ENCODE data around the gene PRRG4. TPM values are rescaled to one million over a fixed set of nuclear protein-coding genes. Genes with fewer than 3 reads are reported as not detected.

PRRG4 gene
- total RNA-seq, 2 donors from 2014 or later: 2.9 to 3.7 TPM

- H3K4me3 Mint-ChIP-seq: peak overlapping the region; percentile 96
- H3K9me3 Mint-ChIP-seq: peaks cover 10% of the 10 kb centered on the region
- WGBS, 2 experiments (ENCODE audit: insufficient coverage in 1 of 2, insufficient read length in 1 of 2): 0% methylated on average over 12 to 14 of the region's 14 CpGs
- H3K36me3 Mint-ChIP-seq (ENCODE audit: low read depth): peaks cover 9% of the 10 kb centered on the region
- Histone ChIP-seq H3K27me3 (ENCODE audit: control insufficient read depth, insufficient read depth, low read length, poor library complexity, severe bottlenecking) (peaks cover 19% of the 10 kb centered on the region), H3K27ac (ENCODE audit: low read depth, low read length) (peak overlapping the region; percentile 92), H3K4me1 (ENCODE audit: control insufficient read depth, insufficient read depth, low read length) (peaks cover 3% of the 10 kb centered on the region), H3K9me3 (ENCODE audit: control insufficient read depth, low read length) (peaks cover 5% of the 10 kb centered on the region), H3K4me3 (ENCODE audit: low read length) (peak overlapping the region; percentile 91), H3K9ac (ENCODE audit: extremely low read depth, low read length, poor library complexity, severe bottlenecking) (peak overlapping the region; percentile 76), H3K36me3 (ENCODE audit: control insufficient read depth, insufficient read depth, low read length) (no peaks in the 10 kb centered on the region)
- peak overlapping the region; percentile 94 for H3K27ac Mint-ChIP-seq
- peaks cover 35% of the 10 kb centered on the region for H3K4me1 Mint-ChIP-seq
- DNase-seq: no peak
- TF ChIP-seq CTCF (conservative IDR thresholded peaks at IDR 0.05): no peak
- H3K27me3 Mint-ChIP-seq (ENCODE audit: insufficient read depth): peaks cover 12% of the 10 kb centered on the region
Measured at GRCh38 chr11:32894149-32894827, 64.6 kb downstream of the PRRG4 start.

GRCh38 chr11:32894921-32895320 lies 65.2 kb downstream of the PRRG4 start:
- H3K9me3 Mint-ChIP-seq: peaks cover 5% of the 10 kb centered on the region
- peaks cover 39% of the 10 kb centered on the region for H3K4me1 Mint-ChIP-seq
- peak overlapping the region; percentile 94 for H3K27ac Mint-ChIP-seq
- DNase-seq: no peak
- peaks cover 5% of the 10 kb centered on the region for H3K27me3 Mint-ChIP-seq (ENCODE audit: insufficient read depth)
- TF ChIP-seq CTCF (conservative IDR thresholded peaks at IDR 0.05): no peak
- H3K4me3 Mint-ChIP-seq: peak overlapping the region; percentile 96
- peaks cover 13% of the 10 kb centered on the region for H3K27me3 ChIP-seq (ENCODE audit: control insufficient read depth, insufficient read depth, low read length, poor library complexity, severe bottlenecking)
- peaks cover 3% of the 10 kb centered on the region for H3K4me1 ChIP-seq (ENCODE audit: control insufficient read depth, insufficient read depth, low read length)
- H3K27ac ChIP-seq (ENCODE audit: low read depth, low read length): no peak overlapping the region
- peaks cover 2% of the 10 kb centered on the region for H3K9me3 ChIP-seq (ENCODE audit: control insufficient read depth, low read length)
- no peaks in the 10 kb centered on the region for H3K36me3 ChIP-seq (ENCODE audit: control insufficient read depth, insufficient read depth, low read length)
- H3K9ac ChIP-seq (ENCODE audit: extremely low read depth, low read length, poor library complexity, severe bottlenecking): peak overlapping the region; percentile 76
- H3K4me3 ChIP-seq (ENCODE audit: low read length): peak overlapping the region; percentile 91
- WGBS, 2 experiments (ENCODE audit: insufficient coverage in 1 of 2, insufficient read length in 1 of 2): 40% methylated on average over 2 of the region's 3 CpGs; no CpG with 5 or more reads in 1 of the 2 experiments
- H3K36me3 Mint-ChIP-seq (ENCODE audit: low read depth): peaks cover 15% of the 10 kb centered on the region

- Mint-ChIP-seq H3K4me3 (peak overlapping the region; percentile 96), H3K27ac (no peak overlapping the region), H3K4me1 (peaks cover 39% of the 10 kb centered on the region), H3K9me3 (no peaks in the 10 kb centered on the region), H3K27me3 (ENCODE audit: insufficient read depth) (no peaks in the 10 kb centered on the region), H3K36me3 (ENCODE audit: low read depth) (peaks cover 17% of the 10 kb centered on the region)
- peak overlapping the region; percentile 76 for H3K9ac ChIP-seq (ENCODE audit: extremely low read depth, low read length, poor library complexity, severe bottlenecking)
- H3K27ac ChIP-seq (ENCODE audit: low read depth, low read length): no peak overlapping the region
- H3K27me3 ChIP-seq (ENCODE audit: control insufficient read depth, insufficient read depth, low read length, poor library complexity, severe bottlenecking): peaks cover 8% of the 10 kb centered on the region
- TF ChIP-seq CTCF (conservative IDR thresholded peaks at IDR 0.05): no peak
- 17 to 25% methylated on average over 1 of the region's 1 CpG for WGBS, 2 experiments (ENCODE audit: insufficient coverage in 1 of 2, insufficient read length in 1 of 2)
- H3K9me3 ChIP-seq (ENCODE audit: control insufficient read depth, low read length): no peaks in the 10 kb centered on the region
- DNase-seq: no peak
- peaks cover 3% of the 10 kb centered on the region for H3K4me1 ChIP-seq (ENCODE audit: control insufficient read depth, insufficient read depth, low read length)
- H3K4me3 ChIP-seq (ENCODE audit: low read length): peak overlapping the region; percentile 91
- H3K36me3 ChIP-seq (ENCODE audit: control insufficient read depth, insufficient read depth, low read length): no peaks in the 10 kb centered on the region
Measured at GRCh38 chr11:32895471-32895870, 65.7 kb downstream of the PRRG4 start.

Data from endodermal cell (in vitro differentiated cells).